PC-3 (cell line): ENCODE measurements around the gene NCMAP.

Experiments
- EZH2 ChIP-seq: fragments of 300-600 bp; sonication (generic); IDR thresholded peaks from one replicate; pipeline ENCODE4 v1.6.1; 2017; ENCODE audit warnings: antibody characterized with exemption, mild to moderate bottlenecking, low read length; ENCODE audit not compliant: unreplicated experiment
- EZH2phosphoT487 ChIP-seq: fragments of 300-600 bp; sonication (generic); IDR thresholded peaks from 2 replicates; pipeline ENCODE4 v1.6.1; 2018; ENCODE audit warnings: mild to moderate bottlenecking, antibody characterized with exemption, low read length, borderline replicate concordance
- TF ChIP-seq, protein P1 (sequence below): fragments of 300-600 bp; sonication (generic); conservative IDR thresholded peaks from 2 replicates; pipeline ENCODE4 v1.5.1; 2017; ENCODE audit warnings: antibody characterized with exemption, low read depth, mild to moderate bottlenecking, low read length

GRCh38 chr1:24554714-24555113 is 1.2 kb upstream of the NCMAP start:
- TF ChIP-seq EZH2 (no peak), EZH2phosphoT487 (no peak)
- TF ChIP-seq, protein P1, sequence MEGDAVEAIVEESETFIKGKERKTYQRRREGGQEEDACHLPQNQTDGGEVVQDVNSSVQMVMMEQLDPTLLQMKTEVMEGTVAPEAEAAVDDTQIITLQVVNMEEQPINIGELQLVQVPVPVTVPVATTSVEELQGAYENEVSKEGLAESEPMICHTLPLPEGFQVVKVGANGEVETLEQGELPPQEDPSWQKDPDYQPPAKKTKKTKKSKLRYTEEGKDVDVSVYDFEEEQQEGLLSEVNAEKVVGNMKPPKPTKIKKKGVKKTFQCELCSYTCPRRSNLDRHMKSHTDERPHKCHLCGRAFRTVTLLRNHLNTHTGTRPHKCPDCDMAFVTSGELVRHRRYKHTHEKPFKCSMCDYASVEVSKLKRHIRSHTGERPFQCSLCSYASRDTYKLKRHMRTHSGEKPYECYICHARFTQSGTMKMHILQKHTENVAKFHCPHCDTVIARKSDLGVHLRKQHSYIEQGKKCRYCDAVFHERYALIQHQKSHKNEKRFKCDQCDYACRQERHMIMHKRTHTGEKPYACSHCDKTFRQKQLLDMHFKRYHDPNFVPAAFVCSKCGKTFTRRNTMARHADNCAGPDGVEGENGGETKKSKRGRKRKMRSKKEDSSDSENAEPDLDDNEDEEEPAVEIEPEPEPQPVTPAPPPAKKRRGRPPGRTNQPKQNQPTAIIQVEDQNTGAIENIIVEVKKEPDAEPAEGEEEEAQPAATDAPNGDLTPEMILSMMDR = no peak
